HG03521 (cell line): ENCODE measurements around the gene AVPR1A.

Experiments
- ATAC-seq: cut with Tn5 transposase; IDR thresholded peaks from one replicate; pipeline ENCODE4 v1.9.1; 2021; ENCODE audit warnings: mild to moderate bottlenecking, moderate library complexity; ENCODE audit not compliant: unreplicated experiment

AVPR1A gene

DNA sequence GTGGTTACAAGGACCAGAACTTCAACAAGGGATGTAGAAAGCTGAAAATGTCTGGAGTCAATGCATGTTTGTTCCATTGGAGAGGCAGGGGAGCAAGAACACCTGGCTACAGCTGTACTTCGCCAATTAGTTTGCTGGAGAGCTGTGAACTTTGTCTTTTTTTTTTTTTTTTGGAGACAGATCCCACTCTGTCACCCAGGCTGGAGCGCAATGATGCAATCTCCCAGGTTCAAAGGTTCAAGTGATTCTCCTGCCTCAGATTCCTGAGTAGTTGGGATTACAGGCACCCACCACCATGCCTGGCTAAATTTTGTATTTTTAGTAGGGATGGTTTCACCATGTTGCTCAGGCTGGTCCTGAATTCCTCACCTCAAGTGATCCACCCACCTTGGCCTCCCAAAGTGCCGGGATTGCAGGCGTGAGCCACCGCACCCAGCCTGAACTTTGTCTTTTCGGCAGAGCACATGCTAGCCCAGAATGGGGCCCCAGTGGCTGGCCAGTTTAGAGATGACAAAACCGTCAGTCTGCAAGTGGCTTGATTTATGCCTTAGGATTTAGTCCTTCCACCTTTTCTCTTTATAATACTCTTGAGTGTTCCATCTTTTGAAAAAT lies 55.5 kb downstream of the AVPR1A start:
- no peak for ATAC-seq

DNA sequence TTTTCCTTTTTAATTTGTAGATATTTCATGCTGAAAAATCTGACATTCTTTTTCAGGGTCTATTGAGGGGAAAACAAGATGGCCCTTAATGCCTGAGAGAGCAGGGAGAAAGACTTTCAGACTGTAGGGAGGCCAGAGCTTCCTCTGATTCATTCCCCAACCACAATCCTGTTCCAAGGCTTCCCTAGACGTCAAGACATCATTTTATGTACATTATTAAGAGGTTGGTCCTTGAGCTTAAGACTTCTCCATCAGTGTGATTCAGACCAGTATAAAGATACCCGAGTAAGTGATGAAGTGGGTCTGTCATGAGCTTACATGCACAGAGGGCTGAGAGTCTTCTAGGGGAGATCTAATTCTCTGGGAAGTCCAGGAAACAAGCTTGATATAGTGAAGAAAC lies 57.3 kb downstream of the AVPR1A start:
- ATAC-seq, result no peak

DNA sequence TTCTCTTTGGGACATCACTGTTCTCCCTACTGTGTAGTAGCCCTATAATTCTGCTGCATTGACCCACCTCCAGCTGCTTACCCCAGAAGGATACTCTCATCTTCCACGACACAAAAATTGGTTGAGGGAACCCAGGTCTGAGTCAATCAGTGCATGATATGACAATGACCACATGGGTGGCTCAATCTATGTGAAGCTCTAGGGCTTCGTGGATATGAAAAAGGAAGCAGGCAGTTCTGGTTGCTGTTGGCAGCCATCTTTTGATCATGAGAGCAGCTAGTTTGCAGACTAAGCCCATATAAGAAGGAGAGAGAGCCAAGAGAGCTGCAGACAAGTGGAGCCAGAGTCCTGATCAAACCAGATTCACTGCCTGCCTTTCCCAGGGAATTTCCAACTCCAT lies 57.9 kb downstream of the AVPR1A start:
- no peak for ATAC-seq
